SKM-1 (cell line): ENCODE results near the gene MTA2.

Experiments used
- DNase-seq: peaks from one replicate; lab custom pipeline; 2025; ENCODE audit not compliant: unreplicated experiment; lab: John Stamatoyannopoulos, UW

MTA2 gene

DNA sequence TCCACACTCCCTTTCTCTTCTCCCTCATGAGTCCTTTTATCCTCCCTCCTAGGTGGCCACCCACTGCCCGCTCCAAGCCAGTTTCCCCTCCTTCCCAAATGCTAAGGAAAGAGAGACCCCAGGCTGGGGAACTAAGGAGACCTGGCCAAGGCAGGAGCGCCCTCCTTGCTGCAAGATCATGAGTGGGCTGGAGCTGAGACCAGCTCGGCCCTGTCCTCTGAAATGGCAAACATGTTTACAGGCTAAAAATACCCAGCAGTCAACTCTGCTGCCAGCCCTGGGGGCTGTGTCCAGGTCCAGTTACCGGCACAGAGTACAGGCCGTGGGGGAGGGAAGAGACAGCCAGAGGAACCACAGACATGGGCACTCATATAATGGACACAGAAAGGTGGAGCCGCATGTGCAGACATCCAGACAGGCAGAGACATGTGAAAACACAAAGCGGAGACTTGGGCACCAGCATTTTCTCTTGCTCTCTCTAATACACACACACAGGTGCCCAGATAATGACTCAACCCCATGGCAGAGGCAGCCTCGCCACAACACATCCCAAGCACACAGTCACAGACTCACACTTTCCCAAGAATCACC lies 53.9 kb downstream of the MTA2 start:
- DNase-seq = no peak

DNA sequence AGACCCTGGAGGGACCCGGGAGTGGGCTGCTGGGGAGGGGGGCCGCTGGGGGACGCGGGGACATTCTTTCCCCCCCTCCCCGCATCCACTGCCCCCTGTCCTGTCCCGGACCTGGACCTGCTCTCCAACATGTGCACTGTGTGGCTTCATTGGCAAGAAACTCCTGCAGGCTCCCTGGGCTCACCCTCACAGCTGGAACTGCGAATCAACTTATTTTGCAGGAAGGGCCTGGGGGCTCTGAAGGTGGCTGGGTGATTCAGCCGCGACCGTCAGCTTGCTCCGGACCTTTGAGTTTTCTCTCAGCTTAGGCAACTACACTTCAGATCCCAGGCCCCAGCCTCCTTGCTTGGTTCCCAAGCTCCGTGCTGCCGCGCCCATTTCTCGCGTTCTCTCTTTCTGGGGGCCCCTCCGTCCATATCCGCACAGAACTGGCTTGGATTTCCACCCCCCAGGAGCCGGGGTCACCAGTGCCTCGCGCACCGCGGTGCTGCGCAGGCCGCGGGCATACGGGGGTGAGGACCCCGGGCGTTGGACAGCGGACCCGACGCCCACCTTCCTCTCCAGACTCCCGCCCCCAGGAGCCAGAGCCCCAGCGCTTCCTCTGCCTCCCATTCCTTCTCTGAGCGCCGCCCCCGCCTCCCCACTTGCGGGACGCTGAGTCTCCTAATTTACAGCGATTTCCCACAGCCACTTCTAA lies 54.6 kb downstream of the MTA2 start:
- DNase-seq = no peak

DNA sequence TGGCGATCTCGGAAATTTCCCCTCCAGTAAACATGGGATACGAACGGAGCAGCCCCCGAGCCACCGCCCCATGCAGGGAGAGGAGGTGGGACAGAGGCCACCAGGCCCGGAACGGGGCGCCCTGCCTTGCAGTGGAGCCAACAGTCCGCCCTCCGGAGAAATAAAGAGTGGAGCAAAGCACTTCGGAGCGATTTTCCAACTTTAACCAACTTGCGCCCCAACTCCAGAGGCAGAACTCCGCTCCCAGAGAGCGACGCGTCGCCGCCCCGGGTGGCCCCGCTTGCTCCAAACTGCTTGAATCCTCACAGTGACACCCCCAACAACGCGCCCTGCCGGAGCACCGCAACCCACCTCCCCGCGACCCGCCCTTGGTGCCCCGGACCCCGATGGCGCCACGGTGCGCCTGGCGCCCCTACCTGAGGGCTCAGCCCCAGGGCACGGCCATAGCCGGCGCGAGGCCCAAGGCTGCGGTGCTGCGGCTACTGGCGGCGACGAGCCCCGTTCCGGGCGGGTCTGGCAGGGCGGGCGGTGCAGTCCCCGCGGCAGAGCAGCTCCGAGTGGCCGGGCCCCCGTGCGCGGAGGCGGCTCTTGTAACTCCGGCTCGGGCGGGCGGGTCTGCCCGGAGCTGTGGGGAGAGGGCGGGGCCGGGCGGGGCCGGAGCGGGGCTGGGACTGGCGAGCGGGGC lies 55.3 kb downstream of the MTA2 start, which contains the start of gene AHNAK:
AHNAK (minus strand) TSS at position 563 of the 685 bp plus-strand sequence. CDS start 10,708 bp downstream, outside the sequence.
- no peak for DNase-seq

DNA sequence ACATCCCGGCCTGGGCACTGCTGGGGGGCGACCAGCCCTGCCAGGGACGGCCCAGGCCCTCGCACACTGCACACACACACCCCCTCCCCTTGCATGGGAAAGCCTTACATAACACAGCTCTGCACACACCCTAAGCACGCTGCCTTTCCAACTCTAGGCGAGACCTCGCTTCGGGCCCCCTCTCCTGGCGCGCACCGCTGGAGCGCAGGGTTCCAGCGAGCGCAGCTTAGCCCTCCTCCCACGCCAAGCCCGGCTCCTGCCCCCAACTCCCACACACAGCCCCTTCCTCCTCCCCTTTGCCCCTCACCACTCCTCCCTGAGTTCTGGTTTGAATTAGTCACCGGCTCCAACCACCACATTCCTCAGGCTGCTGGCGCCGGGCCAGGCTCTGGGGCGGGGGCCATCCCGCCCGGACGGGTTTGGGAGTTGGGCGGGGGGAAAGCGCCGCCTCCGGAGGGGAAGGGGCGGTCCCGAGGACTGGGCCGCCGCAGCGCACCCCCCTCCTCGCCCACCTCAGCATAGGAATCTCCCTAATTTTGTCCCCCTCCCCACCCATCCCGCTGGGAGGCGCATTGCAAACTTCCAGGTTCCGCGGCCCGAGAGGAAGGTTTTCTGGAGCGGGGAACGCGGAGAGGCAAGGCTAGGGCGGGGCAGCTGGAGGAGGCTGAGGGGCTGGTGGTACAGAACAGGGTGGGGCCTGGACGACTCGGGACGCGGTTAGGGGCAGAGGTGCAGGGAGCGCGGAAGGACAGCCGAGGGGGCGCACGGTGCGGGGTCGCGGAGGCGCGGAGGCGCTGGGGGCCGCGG lies 56.0 kb downstream of the MTA2 start:
- no peak for DNase-seq

DNA sequence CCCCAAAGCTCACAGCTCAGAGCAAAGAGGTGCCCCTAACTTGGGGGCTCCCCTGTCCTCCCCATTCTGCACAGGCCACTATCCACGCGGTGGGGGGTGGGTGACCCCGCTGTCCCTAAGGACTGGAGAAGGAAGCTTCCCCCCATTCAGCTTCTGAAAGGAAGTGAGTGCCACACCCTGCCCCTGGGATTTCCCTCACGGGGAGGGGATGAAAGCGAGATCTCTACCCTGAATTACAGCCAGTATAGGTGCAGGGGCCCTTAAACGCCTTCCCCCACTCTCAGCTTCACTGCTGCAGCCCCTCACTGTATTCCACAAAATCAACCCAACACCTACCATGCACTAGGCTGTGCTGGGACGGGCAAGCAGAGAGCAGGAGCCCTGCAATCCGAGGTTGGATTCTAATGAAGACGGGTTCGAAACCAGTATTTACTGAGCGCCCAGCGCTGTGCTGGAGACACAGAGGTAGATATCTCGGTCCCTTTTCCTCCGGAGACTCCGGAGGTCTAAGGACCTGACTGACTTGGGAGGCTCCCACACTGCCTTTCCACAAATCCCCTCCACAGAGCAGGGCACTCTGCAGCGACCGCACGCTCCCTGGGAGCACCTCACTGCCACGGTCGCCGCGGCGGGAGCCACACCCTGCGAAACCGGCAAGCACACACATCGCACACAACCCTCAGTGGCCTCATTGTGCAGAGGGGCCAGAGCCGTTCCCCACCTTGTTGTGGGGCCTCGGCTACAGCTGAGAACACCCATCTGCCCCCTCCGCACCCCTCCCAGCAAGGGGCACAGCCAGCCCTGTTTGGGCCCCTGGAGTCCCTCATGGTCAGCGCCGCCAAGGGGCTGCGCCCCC lies 56.9 kb downstream of the MTA2 start:
- no peak for DNase-seq

DNA sequence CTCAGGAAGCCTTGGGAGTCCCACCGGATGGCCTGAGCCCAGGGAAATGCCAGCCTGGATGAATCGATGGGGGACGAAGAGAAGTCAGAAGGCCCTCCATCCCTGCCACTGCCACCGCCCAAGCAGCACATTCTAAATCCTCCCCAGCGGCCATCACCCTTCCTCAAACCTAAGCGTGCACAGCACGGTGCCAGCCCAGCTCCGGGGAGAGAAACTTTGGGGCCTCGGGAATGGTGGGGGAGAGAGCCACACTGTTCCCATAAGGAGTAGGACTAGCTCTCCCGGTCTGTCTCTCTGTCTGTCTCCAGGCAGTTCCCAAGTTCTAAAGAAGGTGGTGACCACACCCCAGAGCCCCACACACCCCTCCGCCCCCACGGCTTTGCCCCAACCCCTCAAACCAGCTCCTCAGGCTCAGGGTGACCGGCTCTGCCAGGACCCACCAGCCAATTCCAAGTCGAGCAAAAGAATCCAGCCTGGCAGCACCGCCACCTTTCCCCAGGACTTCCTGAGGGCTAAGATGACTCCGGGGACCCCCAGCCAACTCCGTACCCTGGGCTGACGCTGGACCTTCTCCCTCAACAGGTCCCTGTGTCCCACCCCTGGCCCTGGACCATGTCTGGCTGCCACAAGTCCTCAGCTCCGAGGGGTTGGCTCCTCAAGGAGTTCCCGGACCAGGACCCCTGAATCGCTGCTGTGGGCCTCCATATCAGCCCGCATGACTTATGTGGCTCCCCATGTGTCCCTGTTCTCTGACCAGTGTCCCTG lies 57.8 kb downstream of the MTA2 start:
- no peak for DNase-seq
